ENCODE data around the gene NCBP3.

- TF ChIP-seq GATA2 (IDR thresholded peaks at IDR 0.05; ENCODE audit: low read depth, low read length) (no peak), GATA3 (IDR thresholded peaks at IDR 0.05; ENCODE audit: low read depth, low read length) (no peak)
Observed at GRCh38 chr17:3861761-3862681, 16.0 kb upstream of the NCBP3 start.
